Adrenal gland (tissue), 12 donors: ENCODE measurements around the gene EOGT. TPM values are rescaled to one million over a fixed set of nuclear protein-coding genes. Genes with fewer than 3 reads are reported as not detected.

Source experiments
- DNase-seq, 7 donors: peaks; one replicate each; pipeline ENCODE4 v3.0.0-alpha.2; 2019 to 2020
- H3K27ac ChIP-seq, 5 donors: fragments of 200-600 bp; sonication (generic) in 4 of 5; 1 replicate in 3 of 5; 2 replicates in 2 of 5; pipeline versions ENCODE4 v1.5.1 to v1.8.0; 2016 to 2020; ENCODE audit warnings: mild to moderate bottlenecking in 1 of 5
- H3K27me3 ChIP-seq: fragments of 200-600 bp; 2 replicates; pipeline ENCODE4 v1.8.0; 2021
- H3K36me3 ChIP-seq, 2 donors: fragments of 200-600 bp; replicated peaks in 1 of 2; 1 replicate in 1 of 2; 2 replicates in 1 of 2; pipeline versions ENCODE4 v1.5.1 to v1.8.0; 2018 to 2022
- H3K4me1 ChIP-seq, 2 donors: fragments of 200-600 bp; replicated peaks in 1 of 2; 1 replicate in 1 of 2; 2 replicates in 1 of 2; pipeline versions ENCODE4 v1.5.1 to v1.8.0; 2018 to 2021
- H3K4me3 ChIP-seq, 4 donors: fragments of 200-600 bp; sonication (generic) in 3 of 4; one replicate each; pipeline ENCODE4 v1.5.1; 2016 to 2018
- H3K9me3 ChIP-seq, 3 donors: fragments of 200-600 bp; sonication (generic) in 1 of 3; replicated peaks in 1 of 3; 1 replicate in 2 of 3; 2 replicates in 1 of 3; pipeline versions ENCODE4 v1.5.1 to v1.8.0; 2016 to 2021
- POLR2A ChIP-seq, 2 donors: fragments of 450-650 bp; IDR thresholded peaks; one replicate each; pipeline ENCODE4 v1.6.1; 2017; ENCODE audit warnings: antibody characterized with exemption in 2 of 2, mild to moderate bottlenecking in 2 of 2, moderate library complexity in 1 of 2
- WGBS, 4 donors: extraction: QIAGEN DNeasy Blood & Tissue Kit in 2 of 4; methylation state at CpG; one replicate each; pipeline versions ENCODE4 v1.1.5 to v1.1.7; 2013 to 2017; 5-methylcytosine and 5-hydroxymethylcytosine counted together
- intact Hi-C, 2 donors: fragments of 100-400 bp; cut with DNase I; formaldehyde crosslinking; loops; one replicate each; pipeline versions ENCODE4 v1.14.1 to v1.15.0; 2022 to 2023
- polyA plus RNA-seq, 3 donors: library from polyadenylated mRNA; stranded (reverse); fragments of 200-250 nt in 2 of 3; fragments of 350-450 nt in 1 of 3; fragmentation: Illumina TruSeq in 1 of 3; extraction: RNeasy Lipid Tissue Mini Kit (QIAGEN cat#74804) in 1 of 3; gene quantifications; one replicate each; pipeline ENCODE4 v1.2.3, GENCODE V29; 2013 to 2014
- total RNA-seq, 9 donors: library from RNA; depleted of rRNA in 4 of 9; stranded (reverse); fragments of >200 nt in 4 of 9; fragments of 120-200 nt in 1 of 9; fragmentation: NEBNext Ultra II Directional in 1 of 9; extraction: Animal tissue kit (Norgen Biotek cat#: 25700) in 1 of 9; gene quantifications; one replicate each; pipeline versions ENCODE4 v1.1.0 to v1.2.4, GENCODE V29; 2013 to 2023
- TF ChIP-seq, protein P1 (sequence below), 6 experiments: fragments of 450-650 bp in 4 of 6; fragments of 200-600 bp in 2 of 6; sonication (generic) in 1 of 6; IDR thresholded peaks; 1 replicate in 5 of 6; 2 replicates in 1 of 6; pipeline versions ENCODE4 v1.5.1 to v1.8.0; 2016 to 2021; ENCODE audit warnings: antibody characterized with exemption in 6 of 6, mild to moderate bottlenecking in 2 of 6, moderate library complexity in 1 of 6
- donor health status: healthy with polysubstance abuse.
- donor health status: Bipolar disorder and iron deficiency.
- donor health status: DM: yes; HTN: yes; CAD: no.
- donor health status: DM: no; HTN: no; CAD: no.
- donor health status: DM: no; HTN: no; CAD: no.
- donor health status: DM: yes; HTN: yes; CAD: no.

The EOGT gene
- total and polyA plus RNA-seq, 12 donors, result 15.9 to 43.7 (median 21.9) TPM

DNA sequence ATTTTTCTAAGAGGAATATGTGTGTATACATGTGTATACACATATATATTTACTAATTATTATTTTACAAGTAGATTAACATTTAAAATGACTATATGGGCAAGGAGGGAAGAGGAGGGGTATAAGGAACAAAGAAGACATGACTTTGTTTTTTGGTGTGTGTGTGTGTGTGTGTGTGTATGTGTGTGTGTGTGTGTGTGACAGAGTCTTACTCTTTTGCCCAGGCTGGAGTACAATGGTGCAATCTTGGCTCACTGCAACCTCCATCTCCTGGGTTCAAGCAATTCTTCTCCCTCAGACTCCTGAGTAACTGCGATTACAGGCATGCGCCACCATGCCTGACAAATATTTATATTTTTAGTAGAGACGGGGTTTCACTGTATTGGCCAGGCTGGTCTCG is 2.6 kb upstream of the EOGT start:
- intact Hi-C loops, result no loop called here
- no peak for DNase-seq
- no peaks in the 10 kb centered on the region for H3K9me3 ChIP-seq
- H3K27me3 ChIP-seq, result no peaks in the 10 kb centered on the region
- H3K27ac ChIP-seq, result no peak overlapping the region
- no peak overlapping the region for H3K4me3 ChIP-seq
- TF ChIP-seq, protein P1, sequence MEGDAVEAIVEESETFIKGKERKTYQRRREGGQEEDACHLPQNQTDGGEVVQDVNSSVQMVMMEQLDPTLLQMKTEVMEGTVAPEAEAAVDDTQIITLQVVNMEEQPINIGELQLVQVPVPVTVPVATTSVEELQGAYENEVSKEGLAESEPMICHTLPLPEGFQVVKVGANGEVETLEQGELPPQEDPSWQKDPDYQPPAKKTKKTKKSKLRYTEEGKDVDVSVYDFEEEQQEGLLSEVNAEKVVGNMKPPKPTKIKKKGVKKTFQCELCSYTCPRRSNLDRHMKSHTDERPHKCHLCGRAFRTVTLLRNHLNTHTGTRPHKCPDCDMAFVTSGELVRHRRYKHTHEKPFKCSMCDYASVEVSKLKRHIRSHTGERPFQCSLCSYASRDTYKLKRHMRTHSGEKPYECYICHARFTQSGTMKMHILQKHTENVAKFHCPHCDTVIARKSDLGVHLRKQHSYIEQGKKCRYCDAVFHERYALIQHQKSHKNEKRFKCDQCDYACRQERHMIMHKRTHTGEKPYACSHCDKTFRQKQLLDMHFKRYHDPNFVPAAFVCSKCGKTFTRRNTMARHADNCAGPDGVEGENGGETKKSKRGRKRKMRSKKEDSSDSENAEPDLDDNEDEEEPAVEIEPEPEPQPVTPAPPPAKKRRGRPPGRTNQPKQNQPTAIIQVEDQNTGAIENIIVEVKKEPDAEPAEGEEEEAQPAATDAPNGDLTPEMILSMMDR (IDR thresholded peaks at IDR 0.05), result no peak
- TF ChIP-seq POLR2A (IDR thresholded peaks at IDR 0.05), result no peak
- WGBS, 4 donors, result 95 to 96% (median 96%) methylated on average over 4 of the region's 4 CpGs
- peaks cover 0 to 9% of the 10 kb centered on the region in 2 donors for H3K36me3 ChIP-seq
- peaks cover 5 to 16% of the 10 kb centered on the region in 2 donors for H3K4me1 ChIP-seq

DNA sequence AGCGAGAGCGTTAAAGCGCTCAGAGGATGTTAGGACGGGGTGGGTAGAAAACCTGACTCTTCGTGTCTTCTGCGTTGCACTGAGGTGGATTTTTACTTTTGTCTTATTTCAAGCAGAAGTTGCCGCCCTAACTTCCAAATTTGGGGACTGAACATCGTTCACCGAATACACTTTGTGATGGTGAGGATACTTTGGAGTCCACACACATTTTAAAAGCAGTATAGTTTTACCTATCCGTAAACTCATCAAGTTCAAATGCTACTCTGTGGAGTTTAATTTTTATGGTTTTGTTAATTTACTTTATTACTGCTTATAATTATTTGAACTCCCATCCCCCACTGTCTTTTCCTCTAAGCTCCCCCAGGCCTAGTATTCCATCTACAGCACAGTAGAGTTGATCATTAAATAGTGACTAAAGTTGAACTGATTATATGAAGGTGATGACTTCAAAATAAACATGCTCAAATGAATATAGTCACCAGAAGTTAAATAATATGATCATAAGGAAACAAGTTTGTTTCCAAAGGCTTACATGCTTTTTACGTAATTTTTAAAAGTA is 617 bp upstream of the EOGT start:
- intact Hi-C loops, result no loop called here
- Histone ChIP-seq H3K4me1 (peaks cover 5 to 16% of the 10 kb centered on the region in 2 donors), H3K36me3 (peaks cover 0 to 7% of the 10 kb centered on the region in 2 donors), H3K4me3 (peak overlapping the region in 3 of 4 donors; percentile 16 to 92 (median 73)), H3K27ac (peak overlapping the region; percentile 93 to 99 (median 98)), H3K9me3 (no peaks in the 10 kb centered on the region), H3K27me3 (no peaks in the 10 kb centered on the region)
- DNase-seq, result no peak
- no peak for TF ChIP-seq POLR2A (IDR thresholded peaks at IDR 0.05)
- TF ChIP-seq, protein P1 (IDR thresholded peaks at IDR 0.05), result no peak
- 12 to 27% (median 16%) methylated on average over 5 to 11 of the region's 11 CpGs for WGBS, 4 donors

DNA sequence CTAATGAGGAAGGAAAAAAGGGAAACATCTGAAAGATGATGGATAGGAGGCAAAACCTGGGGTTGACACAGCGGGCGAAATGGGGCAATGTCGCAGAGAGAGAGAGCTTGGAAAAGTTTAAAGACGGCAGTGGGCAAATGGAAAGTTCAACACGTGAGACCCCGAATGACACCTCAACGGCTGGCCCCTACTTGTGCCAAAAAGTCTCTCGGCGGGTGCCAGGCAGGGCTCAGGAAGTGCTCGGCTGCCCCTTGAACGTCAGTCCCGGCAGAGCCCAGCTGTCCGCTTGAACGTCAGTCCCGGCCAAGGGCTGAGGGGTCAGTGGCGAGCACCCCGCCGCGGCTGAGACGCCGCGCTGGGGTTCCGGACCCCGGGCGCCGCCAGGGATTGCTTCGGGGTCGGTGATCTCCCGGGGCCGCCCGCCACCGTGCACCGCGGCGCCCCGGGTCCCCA is 658 bp downstream of the EOGT start:
- Histone ChIP-seq H3K4me1 (peaks cover 5 to 16% of the 10 kb centered on the region in 2 donors), H3K27ac (peak overlapping the region; percentile 93 to 99 (median 98)), H3K9me3 (no peaks in the 10 kb centered on the region), H3K4me3 (peak overlapping the region in 3 of 4 donors; percentile 63 to 92 (median 73)), H3K36me3 (peaks cover 0 to 20% of the 10 kb centered on the region in 2 donors), H3K27me3 (no peaks in the 10 kb centered on the region)
- intact Hi-C loops, result no loop called here
- 1 to 10% (median 5%) methylated on average over 6 to 36 of the region's 36 CpGs for WGBS, 4 donors
- DNase-seq, result peak; percentile 51 to 80 (median 66)
- TF ChIP-seq, protein P1 (IDR thresholded peaks at IDR 0.05), result peak in 1 of 6 experiments; percentile 34
- no peak for TF ChIP-seq POLR2A (IDR thresholded peaks at IDR 0.05)

DNA sequence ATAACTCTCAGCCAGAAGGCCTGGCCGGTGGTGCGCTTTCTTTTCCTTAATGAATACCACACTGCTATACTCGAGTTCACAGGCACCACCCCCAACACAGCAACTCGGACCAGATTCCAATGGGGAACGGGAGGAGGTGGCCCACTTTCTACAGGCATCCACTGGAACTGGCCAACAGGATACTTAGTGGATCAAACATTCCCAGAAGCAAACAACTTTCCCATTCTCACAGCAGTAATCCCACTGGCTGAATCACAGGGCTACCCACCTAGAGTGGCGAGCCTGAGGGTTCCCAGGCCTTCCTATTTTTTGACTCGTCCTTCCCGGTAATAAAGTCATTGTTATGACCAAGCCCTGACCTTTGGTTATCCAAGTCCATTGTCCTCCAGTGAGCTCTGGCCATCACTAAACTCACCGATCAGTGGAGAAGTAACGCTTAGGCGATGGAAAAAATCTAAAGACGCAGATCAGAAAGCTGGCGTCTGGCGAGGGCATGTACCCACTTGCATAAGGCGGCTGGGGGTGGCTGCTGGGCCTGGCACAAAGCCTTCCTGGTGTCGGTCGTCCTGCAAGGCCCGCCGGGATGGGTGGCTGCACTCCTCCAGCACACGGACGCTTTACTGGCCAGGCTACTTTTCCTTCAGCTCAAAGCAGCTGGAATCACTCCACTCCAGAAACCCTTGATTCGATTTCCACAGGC is 1.2 kb downstream of the EOGT start:
- TF ChIP-seq, protein P1 (IDR thresholded peaks at IDR 0.05), result no peak
- no peak for TF ChIP-seq POLR2A (IDR thresholded peaks at IDR 0.05)
- intact Hi-C loops, result no loop called here
- no peaks in the 10 kb centered on the region for H3K27me3 ChIP-seq
- peak overlapping the region in 2 of 4 donors; percentile 73 to 92 for H3K4me3 ChIP-seq
- H3K9me3 ChIP-seq, result no peaks in the 10 kb centered on the region
- peaks cover 5 to 16% of the 10 kb centered on the region in 2 donors for H3K4me1 ChIP-seq
- DNase-seq, result peak; percentile 33 to 71 (median 45)
- H3K36me3 ChIP-seq, result peaks cover 0 to 24% of the 10 kb centered on the region in 2 donors
- H3K27ac ChIP-seq, result peak overlapping the region; percentile 93 to 99 (median 98)
- 62 to 83% (median 72%) methylated on average over 18 to 22 of the region's 22 CpGs for WGBS, 4 donors
